WI38 (cell line): ENCODE measurements around the gene MUC12.
"Not testable (repeated sequence)": the region's sequence is repeated elsewhere in the genome, so short reads cannot be mapped to it uniquely, and the experiment has no call there.

Source experiments
- H3K4me3 ChIP-seq: 2 replicates; pipeline ENCODE4 v1.5.1; 2011; ENCODE audit warnings: low read depth, mild to moderate bottlenecking, control low read depth, low read length
- CTCF ChIP-seq: IDR thresholded peaks from 2 replicates; pipeline ENCODE4 v1.5.1; 2012; ENCODE audit warnings: low read depth, mild to moderate bottlenecking, control low read depth, low read length

Gene MUC12

GRCh38 chr7:101031082-101031481 is 61.7 kb downstream of the MUC12 start:
- no peak for TF ChIP-seq CTCF
- H3K4me3 ChIP-seq = no peak overlapping the region

GRCh38 chr7:101035941-101036340 is 66.6 kb downstream of the MUC12 start:
- no peak for TF ChIP-seq CTCF
- H3K4me3 ChIP-seq = no peak overlapping the region

GRCh38 chr7:101041283-101041682 is 71.9 kb downstream of the MUC12 start:
- H3K4me3 ChIP-seq = not testable (repeated sequence)

GRCh38 chr7:101058355-101058754 is 89.0 kb downstream of the MUC12 start:
- H3K4me3 ChIP-seq = no peak overlapping the region
- TF ChIP-seq CTCF = no peak

- H3K4me3 ChIP-seq = no peak overlapping the region
- no peak for TF ChIP-seq CTCF
Measured at GRCh38 chr7:101059620-101059942, 90.2 kb downstream of the MUC12 start.

- no peak for TF ChIP-seq CTCF
Measured at GRCh38 chr7:101060992-101061391, 91.6 kb downstream of the MUC12 start.

GRCh38 chr7:101064176-101064550 is 94.8 kb downstream of the MUC12 start:
- H3K4me3 ChIP-seq = not testable (repeated sequence)

More at GRCh38 chr7:101060992-101061391, 91.6 kb downstream of the MUC12 start:
- no peak overlapping the region for H3K4me3 ChIP-seq

GRCh38 chr7:101065162-101065561 is 95.8 kb downstream of the MUC12 start:
- H3K4me3 ChIP-seq = not testable (repeated sequence)

- no peak overlapping the region for H3K4me3 ChIP-seq
- TF ChIP-seq CTCF = no peak
Measured at GRCh38 chr7:101066141-101066832, 96.9 kb downstream of the MUC12 start.
